OCI-LY1 (cell line): ENCODE results near the gene PSMD1.

Source experiments
- H2AFZ ChIP-seq: fragments of 200-600 bp; sonication (generic), shearing (Covaris generic); 2 replicates; pipeline ENCODE4 v1.6.0; 2014; ENCODE audit warnings: antibody characterized with exemption, mild to moderate bottlenecking, low read length
- H3F3A ChIP-seq: fragments of 200-600 bp; sonication (generic), shearing (Covaris generic); 2 replicates; pipeline ENCODE4 v1.6.0; 2014; ENCODE audit warnings: mild to moderate bottlenecking, antibody characterized with exemption, low read length, moderate library complexity; ENCODE audit not compliant: insufficient read depth
- H3K27ac ChIP-seq: fragments of 200-600 bp; sonication (generic); 2 replicates; pipeline ENCODE4 v1.5.1; 2014; ENCODE audit warnings: low read length, mixed run types, mild to moderate bottlenecking, low read depth; ENCODE audit not compliant: poor library complexity, severe bottlenecking
- H3K27me3 ChIP-seq: fragments of 200-600 bp; sonication (generic); 2 replicates; pipeline ENCODE4 v1.6.0; 2014; ENCODE audit warnings: antibody characterized with exemption, mild to moderate bottlenecking, low read length, moderate library complexity; ENCODE audit not compliant: insufficient read depth
- H3K36me3 ChIP-seq: fragments of 200-600 bp; sonication (generic); 2 replicates; pipeline ENCODE4 v1.6.1; 2014; ENCODE audit warnings: mild to moderate bottlenecking, antibody characterized with exemption, low read length, moderate library complexity, mixed read lengths; ENCODE audit not compliant: insufficient read depth
- H3K4me1 ChIP-seq: fragments of 200-600 bp; sonication (generic); 2 replicates; pipeline ENCODE4 v1.5.1; 2014; ENCODE audit warnings: mild to moderate bottlenecking, low read length, moderate library complexity; ENCODE audit not compliant: insufficient read depth, severe bottlenecking
- H3K4me2 ChIP-seq: fragments of 200-600 bp; sonication (generic), shearing (Covaris generic); 2 replicates; pipeline ENCODE4 v1.6.1; 2014; ENCODE audit warnings: low read length
- H3K4me3 ChIP-seq: fragments of 200-600 bp; sonication (generic); 2 replicates; pipeline ENCODE4 v1.5.1; 2014; ENCODE audit warnings: low read length, low read depth, mild to moderate bottlenecking, mixed read lengths; ENCODE audit not compliant: poor library complexity, severe bottlenecking
- H3K79me2 ChIP-seq: fragments of 200-600 bp; shearing (Covaris generic); 2 replicates; pipeline ENCODE4 v1.6.1; 2016; ENCODE audit warnings: mixed run types, low read length, mixed read lengths; ENCODE audit not compliant: insufficient read depth
- H3K9ac ChIP-seq: fragments of 200-600 bp; sonication (generic), shearing (Covaris generic); 2 replicates; pipeline ENCODE4 v1.6.1; 2014; ENCODE audit warnings: mild to moderate bottlenecking, low read length, mixed read lengths
- H3K9me2 ChIP-seq: fragments of 200-600 bp; sonication (generic), shearing (Covaris generic); 2 replicates; pipeline ENCODE4 v1.6.1; 2014; ENCODE audit warnings: low read depth, mild to moderate bottlenecking, low read length, mixed read lengths
- H3K9me3 ChIP-seq: fragments of 200-600 bp; shearing (Covaris generic); 2 replicates; pipeline ENCODE4 v1.6.1; 2014; ENCODE audit warnings: low read length, mixed read lengths
- H4K20me1 ChIP-seq: fragments of 200-600 bp; sonication (generic), shearing (Covaris generic); 2 replicates; pipeline ENCODE4 v1.6.0; 2016; ENCODE audit warnings: mild to moderate bottlenecking, low read length; ENCODE audit not compliant: insufficient read depth
- CTCF ChIP-seq: fragments of 200-600 bp; sonication (generic), shearing (Covaris generic); IDR thresholded peaks from 2 replicates; pipeline ENCODE4 v1.5.1; 2017; ENCODE audit warnings: mild to moderate bottlenecking, antibody characterized with exemption, low read length, moderate library complexity, mixed read lengths
- EZH2 ChIP-seq: fragments of 200-600 bp; sonication (generic), shearing (Covaris generic); IDR thresholded peaks from 2 replicates; pipeline ENCODE4 v1.8.0; 2017; ENCODE audit warnings: borderline replicate concordance, mixed run types, mild to moderate bottlenecking, antibody characterized with exemption, low read length, moderate library complexity, mixed read lengths

Gene PSMD1

GRCh38 chr2:231126123-231126522 lies 69.5 kb downstream of the PSMD1 start:
- H3K79me2 ChIP-seq: no peaks in the 10 kb centered on the region
- no peak for TF ChIP-seq CTCF
- no peaks in the 10 kb centered on the region for H4K20me1 ChIP-seq

GRCh38 chr2:231127480-231127879 lies 70.8 kb downstream of the PSMD1 start:
- H3K4me3 ChIP-seq: no peak overlapping the region
- no peaks in the 10 kb centered on the region for H4K20me1 ChIP-seq
- no peak overlapping the region for H3K27ac ChIP-seq

More at GRCh38 chr2:231126123-231126522, 69.5 kb downstream of the PSMD1 start:
- H3K27ac ChIP-seq: no peak overlapping the region
- H3K9me2 ChIP-seq: no peaks in the 10 kb centered on the region
- H3K4me1 ChIP-seq: peaks cover 7% of the 10 kb centered on the region
- H3K9ac ChIP-seq: no peak overlapping the region
- no peak overlapping the region for H2AFZ ChIP-seq
- no peaks in the 10 kb centered on the region for H3K36me3 ChIP-seq
- H3K27me3 ChIP-seq: no peaks in the 10 kb centered on the region
- no peaks in the 10 kb centered on the region for H3K9me3 ChIP-seq
- no peaks in the 10 kb centered on the region for H3F3A ChIP-seq
- no peak overlapping the region for H3K4me2 ChIP-seq
- no peak overlapping the region for H3K4me3 ChIP-seq

GRCh38 chr2:231127936-231128335 lies 71.3 kb downstream of the PSMD1 start:
- Histone ChIP-seq H3K27me3 (no peaks in the 10 kb centered on the region), H3K4me1 (peaks cover 7% of the 10 kb centered on the region), H3K27ac (no peak overlapping the region), H3K9ac (no peak overlapping the region), H3K4me2 (no peak overlapping the region), H3K79me2 (no peaks in the 10 kb centered on the region), H3K36me3 (no peaks in the 10 kb centered on the region), H2AFZ (no peak overlapping the region), H3K9me2 (no peaks in the 10 kb centered on the region), H3K9me3 (no peaks in the 10 kb centered on the region), H4K20me1 (no peaks in the 10 kb centered on the region), H3K4me3 (no peak overlapping the region), H3F3A (no peaks in the 10 kb centered on the region)
- TF ChIP-seq EZH2 (no peak), CTCF (no peak)

More at GRCh38 chr2:231127480-231127879, 70.8 kb downstream of the PSMD1 start:
- Histone ChIP-seq H3K9ac (no peak overlapping the region), H3K4me2 (no peak overlapping the region), H3K9me2 (no peaks in the 10 kb centered on the region), H3K9me3 (no peaks in the 10 kb centered on the region), H3F3A (no peaks in the 10 kb centered on the region), H3K79me2 (no peaks in the 10 kb centered on the region), H3K4me1 (peaks cover 7% of the 10 kb centered on the region), H3K27me3 (no peaks in the 10 kb centered on the region), H3K36me3 (no peaks in the 10 kb centered on the region), H2AFZ (no peak overlapping the region)
- TF ChIP-seq CTCF (no peak), EZH2 (no peak)
